ENCODE data around the gene ITGA8.
"Not testable (repeated sequence)": the region's sequence is repeated elsewhere in the genome, so short reads cannot be mapped to it uniquely, and the experiment has no call there.

ITGA8 gene

GRCh38 chr10:15605740-15606369 is 113.9 kb downstream of the ITGA8 start:
- no peak for DNase-seq

DNA sequence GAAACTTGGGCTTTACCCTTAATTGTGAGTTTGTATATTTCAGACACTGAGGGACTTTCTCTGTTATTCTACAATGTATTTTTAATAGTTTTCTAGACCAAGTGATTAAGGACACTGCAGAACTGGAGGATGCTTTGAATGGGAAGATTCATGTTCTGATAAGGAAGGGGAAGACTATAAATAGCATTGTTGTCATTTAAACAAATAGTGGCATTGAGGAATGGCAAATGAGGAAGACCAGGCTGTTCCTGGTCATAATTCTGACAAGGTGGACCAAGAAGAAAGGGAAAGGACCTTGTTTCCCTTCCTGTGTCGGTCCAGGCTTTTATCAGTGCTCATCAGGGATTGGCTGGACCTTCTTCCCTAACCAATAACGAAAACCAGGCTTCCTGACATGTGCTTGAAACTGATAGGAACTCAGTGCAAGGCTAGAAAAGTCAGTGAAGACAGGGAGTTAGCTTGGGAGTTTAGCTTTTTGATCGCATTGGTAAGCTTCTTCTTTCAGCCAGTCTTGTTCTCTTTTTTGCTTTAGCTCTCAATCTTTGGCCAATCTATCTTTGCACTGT is 116.2 kb downstream of the ITGA8 start:
- DNase-seq = no peak

DNA sequence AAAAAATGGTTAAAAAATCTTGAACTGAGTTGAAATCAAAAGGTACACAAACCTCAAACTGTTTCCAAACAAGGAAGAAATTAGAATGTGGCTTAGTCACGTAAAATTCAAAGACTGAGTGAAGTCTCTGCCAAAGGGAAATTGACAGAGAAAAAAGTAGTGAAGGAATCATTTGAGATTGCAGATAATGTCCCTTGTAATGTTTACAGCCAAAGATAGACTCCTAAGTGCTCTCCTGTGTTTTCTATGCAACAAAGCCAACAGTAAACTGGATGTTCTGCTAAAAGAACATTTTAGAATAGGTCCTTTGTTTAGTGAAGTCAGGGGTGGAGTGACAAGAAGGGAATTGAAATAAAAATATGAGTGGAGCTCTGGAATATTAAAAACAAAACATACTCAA is 117.9 kb downstream of the ITGA8 start:
- DNase-seq = no peak

DNA sequence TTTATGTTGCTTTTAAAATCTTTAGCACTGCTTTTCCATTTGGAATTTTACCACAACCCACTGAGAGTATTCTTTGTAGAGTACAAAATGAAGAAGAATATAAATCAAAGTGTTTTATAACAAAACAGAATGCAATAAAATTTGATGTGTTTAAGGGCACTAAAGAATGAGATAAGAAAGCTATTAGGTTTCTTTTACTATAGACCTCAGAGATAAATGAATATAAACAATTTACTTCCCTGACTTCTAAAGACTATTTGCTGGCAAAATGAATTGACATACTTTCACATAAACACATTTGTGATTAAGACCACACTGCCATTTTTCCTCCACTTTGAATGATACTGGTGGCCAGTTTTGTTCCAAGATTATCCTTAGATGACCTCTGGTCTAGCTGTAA is 124.5 kb downstream of the ITGA8 start:
- DNase-seq = no peak

DNA sequence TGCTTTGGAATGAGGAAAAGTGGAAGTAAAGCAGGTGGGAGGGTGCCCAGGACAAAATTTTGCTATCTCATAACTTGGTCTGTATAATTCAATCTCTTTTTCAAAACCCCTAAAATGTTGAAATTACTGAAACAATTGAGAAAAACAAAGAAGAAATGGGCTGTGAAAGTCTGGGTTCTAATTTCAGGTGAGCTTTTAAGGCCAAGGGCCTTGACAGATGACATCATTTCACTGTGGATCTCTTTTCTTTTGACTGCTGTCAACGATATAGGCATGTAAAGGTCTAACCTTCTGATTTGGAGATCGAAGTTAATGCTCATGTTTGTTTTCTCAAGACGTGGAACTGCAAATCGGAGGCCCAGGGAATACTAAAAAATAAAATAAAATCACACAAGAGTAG is 127.8 kb downstream of the ITGA8 start:
- no peak for DNase-seq

- DNase-seq = no peak
Observed at GRCh38 chr10:15591431-15591830, 128.3 kb downstream of the ITGA8 start.

DNA sequence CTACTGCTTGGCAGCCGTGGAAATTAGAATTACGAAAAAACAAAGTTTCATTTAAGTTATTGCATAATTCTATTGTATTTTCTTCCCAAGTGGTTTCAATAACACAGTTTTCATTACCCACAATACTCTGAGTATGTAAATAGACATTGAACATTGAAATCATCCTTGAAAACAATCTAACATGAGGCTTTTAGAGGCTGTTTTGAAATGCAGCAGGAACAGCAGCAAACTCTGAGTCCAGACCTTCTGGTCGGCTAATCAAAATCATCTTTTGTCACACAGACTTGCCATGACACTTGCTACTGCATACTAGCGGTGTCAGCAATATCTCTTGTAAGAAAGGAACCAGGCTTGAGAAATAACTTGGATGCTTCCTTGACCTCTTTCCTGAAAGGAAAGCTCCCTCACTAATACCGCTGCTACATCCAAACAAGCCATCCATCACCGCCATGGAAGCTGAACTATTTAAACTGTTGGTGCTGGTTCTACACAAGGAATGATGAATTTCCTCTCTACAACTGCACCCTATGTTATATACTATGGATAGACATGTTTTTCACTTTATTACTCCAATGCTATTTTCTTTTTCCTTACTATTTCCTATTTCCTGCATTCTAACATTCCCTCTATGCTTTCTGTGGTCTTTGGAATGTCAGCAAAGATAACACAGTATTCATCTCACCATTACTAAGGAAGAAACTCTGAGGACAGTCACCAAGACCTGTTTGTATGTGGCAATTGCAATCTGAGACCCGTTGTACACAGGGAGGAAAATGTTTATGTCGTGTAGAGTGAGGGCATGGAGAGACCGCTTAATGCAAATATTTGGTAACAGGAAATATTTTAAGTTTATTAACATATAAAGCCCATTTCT is 130.8 kb downstream of the ITGA8 start:
- no peak for DNase-seq

DNA sequence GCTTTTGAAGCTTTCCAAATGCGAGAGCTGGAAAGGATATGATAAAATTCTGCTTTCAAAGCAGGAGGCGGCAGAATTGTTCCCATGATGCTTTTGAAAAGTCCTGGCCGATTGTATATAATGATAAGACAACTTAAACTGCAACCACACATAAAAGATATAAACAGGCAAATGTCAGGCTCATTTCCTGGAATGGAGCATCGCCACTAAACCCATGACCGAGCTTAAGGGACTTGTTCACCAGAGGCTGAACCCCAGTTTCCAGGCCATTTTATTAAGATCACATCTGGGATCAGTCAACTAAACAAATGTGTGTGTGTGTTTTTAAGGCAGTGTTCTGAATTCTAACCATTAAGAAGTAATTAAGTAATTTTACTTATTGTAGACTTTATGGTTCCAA is 131.6 kb downstream of the ITGA8 start:
- no peak for DNase-seq

DNA sequence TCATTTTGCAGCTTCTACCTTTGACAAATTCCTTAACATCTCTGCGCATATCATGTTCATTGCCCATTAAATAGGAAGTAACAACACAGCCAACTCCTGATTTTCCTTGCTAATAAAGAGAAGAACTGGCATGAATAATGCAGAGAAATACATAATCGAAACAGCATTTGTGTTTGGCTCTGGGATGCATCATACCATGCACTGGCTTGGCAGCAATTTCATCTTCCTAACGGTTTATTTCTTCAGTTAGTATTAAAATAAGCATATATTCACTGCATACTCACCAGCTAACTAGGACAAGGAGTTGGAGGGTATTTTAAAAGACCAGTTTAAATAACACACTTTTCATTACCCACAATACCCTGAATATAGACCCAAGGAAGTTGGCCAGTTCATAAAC is 132.5 kb downstream of the ITGA8 start:
- no peak for DNase-seq

DNA sequence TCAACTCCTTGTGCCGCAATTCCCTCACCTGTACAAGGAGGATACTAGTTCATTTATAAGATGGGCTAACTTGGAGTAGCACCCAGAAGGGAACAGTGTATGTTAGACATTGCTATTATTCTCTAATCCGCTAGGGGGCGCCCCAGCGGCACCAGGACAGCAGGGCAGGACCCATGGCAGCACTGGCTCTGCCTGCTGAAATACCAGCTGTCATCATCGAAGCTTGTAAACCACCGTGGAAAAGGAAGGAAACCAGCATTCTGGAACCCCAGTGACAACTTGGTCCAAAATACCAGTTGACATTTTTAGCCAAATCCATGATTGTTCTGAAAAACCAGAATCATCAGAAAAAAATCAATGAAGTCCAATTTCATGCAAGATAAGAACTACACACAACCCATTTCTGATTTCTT is 134.4 kb downstream of the ITGA8 start:
- DNase-seq = peak; percentile 41

DNA sequence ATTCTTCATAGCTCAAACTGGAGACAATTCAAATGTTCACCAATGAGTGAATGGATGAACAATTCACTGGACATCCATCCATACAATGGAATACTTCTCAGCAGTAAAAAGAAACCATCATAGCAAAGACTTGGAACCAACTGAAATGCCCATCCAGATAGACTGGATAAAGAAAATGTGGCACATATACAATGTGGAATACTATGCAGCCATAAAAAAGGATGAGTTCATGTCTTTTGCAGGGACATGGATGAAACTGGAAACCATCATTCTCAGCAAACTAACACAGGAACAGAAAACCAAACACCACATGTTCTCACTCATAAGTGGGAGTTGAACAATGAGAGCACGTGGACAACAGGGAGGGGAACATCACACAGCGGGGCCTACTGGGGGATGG is 136.8 kb downstream of the ITGA8 start:
- DNase-seq = not testable (repeated sequence)

DNA sequence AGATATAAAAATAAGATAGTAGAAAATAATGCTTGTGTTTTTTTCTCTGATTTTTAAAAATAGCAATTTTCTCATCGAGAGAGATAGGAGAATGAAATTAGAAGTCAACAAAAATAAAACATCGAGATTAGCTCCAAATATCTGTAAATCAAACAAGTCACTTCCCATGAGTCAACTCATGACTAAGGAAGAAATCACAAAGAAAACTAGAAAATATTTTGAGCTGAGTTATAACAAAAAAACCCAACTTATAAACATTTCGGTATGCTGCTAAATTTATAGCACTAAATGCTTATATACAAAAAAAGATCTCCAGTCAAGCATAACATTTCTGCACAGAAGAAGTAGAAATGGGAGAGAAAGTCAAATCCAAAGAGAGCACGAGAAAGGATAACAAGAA is 140.1 kb downstream of the ITGA8 start:
- DNase-seq = no peak

DNA sequence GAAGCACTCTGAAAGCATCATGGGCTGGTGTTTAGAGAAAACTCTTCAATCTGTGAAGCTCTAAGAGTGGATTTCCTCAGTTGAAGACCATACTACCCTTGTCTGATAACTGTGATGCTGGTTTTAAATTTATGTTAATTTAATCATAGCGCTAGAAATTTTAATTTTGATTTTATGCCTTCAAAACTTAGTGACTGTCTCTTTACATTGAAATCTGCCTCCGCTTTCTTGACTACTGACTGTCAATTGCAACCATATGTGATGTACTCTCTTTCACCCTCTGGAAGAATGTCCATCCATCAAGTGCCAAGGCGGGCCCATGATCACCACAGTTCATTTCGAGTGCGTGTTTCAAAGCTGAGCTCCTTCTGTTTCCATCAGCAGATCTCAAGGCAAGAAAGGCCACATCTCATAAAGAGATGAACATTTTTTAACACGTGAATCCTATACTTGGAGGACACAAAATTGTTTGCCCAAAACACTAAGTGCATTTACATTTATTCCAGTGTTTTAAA is 147.1 kb downstream of the ITGA8 start:
- DNase-seq = no peak

GRCh38 chr10:15571575-15571974 is 148.1 kb downstream of the ITGA8 start:
- no peak for DNase-seq

- no peak for DNase-seq
Observed at GRCh38 chr10:15570738-15571339, 148.9 kb downstream of the ITGA8 start.

- DNase-seq = no peak
Observed at GRCh38 chr10:15567952-15568351, 151.8 kb downstream of the ITGA8 start.

DNA sequence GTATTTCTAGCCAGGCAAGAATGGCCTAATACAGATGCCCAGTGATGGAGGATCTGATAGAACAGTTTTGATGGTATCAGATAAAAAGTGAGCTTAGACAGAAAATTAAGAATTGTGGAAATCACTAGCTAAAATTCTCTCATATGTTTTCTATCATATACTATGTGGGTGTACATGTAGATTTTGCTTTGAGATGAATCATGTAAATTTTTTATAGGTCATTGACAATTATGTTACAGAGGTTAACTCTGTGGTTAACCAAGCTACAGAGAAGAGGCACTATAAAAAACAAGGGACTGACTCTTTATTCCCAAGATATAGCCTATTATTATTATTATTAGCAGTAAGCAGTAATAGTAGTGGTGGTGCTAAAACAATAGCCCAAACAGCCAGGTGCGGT is 156.5 kb downstream of the ITGA8 start:
- no peak for DNase-seq

- DNase-seq = no peak
Observed at GRCh38 chr10:15562578-15562977, 157.1 kb downstream of the ITGA8 start.

GRCh38 chr10:15562116-15562515 is 157.6 kb downstream of the ITGA8 start:
- no peak for DNase-seq

DNA sequence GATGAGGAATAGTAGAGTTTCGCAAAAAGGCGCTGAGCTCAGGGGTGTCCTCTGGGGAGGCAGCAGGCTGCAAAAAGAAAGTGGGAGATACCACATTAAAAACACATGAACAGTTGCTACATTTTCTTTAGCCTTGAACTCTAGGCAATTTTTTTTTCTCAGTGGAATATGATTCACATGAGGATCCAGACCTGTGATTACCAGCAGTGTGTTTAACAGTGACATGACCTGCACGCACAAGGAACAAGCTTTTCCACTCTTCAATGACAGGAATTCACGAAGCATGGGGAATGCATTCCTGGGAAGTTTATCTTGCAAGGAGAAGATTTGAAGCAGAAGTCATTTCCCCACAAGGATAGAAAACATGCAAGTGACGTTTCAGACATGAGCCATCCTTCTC is 161.6 kb downstream of the ITGA8 start:
- DNase-seq = no peak

DNA sequence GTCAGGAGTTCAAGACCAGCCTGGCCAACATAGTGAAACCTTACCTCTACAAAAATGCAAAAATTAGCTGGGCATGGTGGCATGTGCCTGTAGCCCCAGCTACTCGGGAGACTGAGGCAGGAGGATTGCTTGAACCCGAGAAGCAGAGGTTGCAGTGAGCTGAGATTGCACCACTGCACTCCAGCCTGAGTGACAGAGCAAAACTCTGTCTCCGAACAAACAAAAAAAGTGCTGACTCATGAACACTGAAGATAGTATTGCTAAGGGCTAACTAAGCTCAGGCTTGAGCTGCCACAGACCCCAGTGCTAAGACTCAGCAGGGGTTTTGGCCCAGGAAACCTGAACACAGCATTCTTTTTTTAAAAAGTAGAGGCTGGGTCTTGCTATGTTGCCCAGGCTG is 162.6 kb downstream of the ITGA8 start:
- not testable (repeated sequence) for DNase-seq

- no peak for DNase-seq
Observed at GRCh38 chr10:15550950-15551349, 168.8 kb downstream of the ITGA8 start.

DNA sequence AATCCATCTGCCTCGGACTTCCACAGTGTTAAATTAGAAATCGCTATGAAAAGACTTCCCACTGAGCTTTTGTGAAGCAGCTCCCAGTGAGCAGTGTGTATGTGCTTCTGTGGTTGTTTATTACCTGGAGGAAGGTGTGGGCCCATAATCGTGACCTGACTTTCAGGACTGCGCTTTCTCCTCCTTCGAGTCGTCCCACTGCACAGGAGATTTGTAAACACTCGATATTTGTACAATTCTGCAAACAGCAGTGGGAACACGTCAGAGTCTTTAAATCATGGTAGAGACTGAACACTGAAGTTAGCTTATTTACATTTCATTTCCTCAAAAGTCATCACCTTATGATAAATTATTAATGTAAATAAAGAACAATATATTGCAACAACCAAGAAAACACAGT is 171.4 kb downstream of the ITGA8 start:
- no peak for DNase-seq

- DNase-seq = no peak
Observed at GRCh38 chr10:15546606-15547005, 173.1 kb downstream of the ITGA8 start.
